GM21423 (cell line): ENCODE results near the gene FOXN3.
"Not testable (repeated sequence)": the region's sequence is repeated elsewhere in the genome, so short reads cannot be mapped to it uniquely, and the experiment has no call there.

Experiments
- ATAC-seq: cut with Tn5 transposase; IDR thresholded peaks from one replicate; pipeline ENCODE4 v1.9.1; 2021; ENCODE audit warnings: mild to moderate bottlenecking, moderate library complexity; ENCODE audit not compliant: unreplicated experiment

Gene FOXN3

DNA sequence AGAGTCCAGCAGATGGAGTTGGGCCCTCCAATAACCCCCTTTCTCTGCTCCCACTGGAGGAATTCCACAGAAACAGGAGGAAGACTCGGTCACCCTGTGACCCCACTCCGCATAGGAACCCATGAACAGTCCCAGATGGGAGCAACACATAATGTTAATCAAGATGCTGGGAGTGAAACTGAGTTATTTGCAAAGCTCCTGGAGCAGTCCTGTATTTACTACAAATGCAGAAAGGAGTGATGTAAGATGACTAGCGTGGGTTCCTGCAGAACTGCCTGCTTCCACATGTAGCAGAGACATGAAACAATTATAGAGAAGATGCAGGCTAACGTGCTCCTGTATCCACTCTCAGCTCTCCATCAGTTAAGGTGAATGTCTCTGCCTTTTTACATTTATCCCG lies 274.7 kb downstream of the FOXN3 start:
- ATAC-seq: no peak

- ATAC-seq: no peak
These were observed 275.2 kb downstream of the FOXN3 start for GRCh38 chr14:89141862-89142261.

DNA sequence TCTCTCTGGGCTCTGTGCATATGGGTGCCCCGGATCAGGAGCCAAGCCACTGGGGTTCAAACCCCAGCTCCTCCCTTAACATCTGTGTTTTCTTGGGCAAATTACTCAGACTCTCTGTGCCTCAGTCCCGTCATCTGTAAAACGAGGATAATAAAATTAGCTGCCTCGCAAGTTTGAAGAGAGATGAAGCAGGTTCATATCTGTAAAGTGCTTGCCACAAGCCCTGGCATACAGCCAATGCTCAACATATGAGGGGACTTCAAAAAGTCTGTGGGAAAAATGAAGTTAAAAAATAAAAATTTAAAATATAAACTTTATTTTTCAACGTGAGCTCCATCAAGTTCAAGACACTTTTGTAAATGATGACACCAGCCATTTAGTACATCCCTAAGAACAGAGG lies 276.7 kb downstream of the FOXN3 start:
- ATAC-seq: no peak

GRCh38 chr14:89139404-89140247 lies 277.4 kb downstream of the FOXN3 start:
- no peak for ATAC-seq

GRCh38 chr14:89138846-89139245 lies 278.2 kb downstream of the FOXN3 start:
- no peak for ATAC-seq

DNA sequence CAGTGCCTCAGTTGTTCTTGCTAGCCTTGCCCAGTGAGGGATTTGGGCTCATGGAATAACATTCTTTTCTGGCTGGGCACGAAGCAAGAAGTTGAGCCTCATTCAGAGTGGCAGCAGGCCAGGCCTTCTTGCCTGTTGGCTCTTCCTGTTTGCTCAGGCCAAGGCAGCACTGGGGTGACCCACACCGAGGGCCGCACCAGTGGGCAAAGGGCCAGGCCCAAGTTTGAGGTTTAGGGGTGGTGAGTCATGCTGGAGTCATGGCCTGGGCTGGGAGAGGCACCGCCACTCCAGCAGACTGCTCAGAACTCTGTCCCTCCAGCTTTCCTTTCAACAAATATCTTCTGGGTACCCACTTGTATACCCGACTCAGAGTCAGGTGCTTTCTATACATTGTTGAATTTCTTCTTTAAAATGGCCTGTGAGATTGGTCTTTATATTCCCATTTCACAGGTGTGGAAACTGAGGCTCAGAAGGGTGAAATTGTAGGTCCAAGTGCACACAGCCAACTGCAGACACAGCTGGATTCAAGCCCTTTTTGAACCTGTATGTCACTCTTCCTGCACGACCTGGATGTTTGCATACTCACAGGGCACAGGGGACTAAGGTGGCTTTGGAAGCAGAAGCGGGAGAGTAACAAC lies 279.4 kb downstream of the FOXN3 start:
- no peak for ATAC-seq

DNA sequence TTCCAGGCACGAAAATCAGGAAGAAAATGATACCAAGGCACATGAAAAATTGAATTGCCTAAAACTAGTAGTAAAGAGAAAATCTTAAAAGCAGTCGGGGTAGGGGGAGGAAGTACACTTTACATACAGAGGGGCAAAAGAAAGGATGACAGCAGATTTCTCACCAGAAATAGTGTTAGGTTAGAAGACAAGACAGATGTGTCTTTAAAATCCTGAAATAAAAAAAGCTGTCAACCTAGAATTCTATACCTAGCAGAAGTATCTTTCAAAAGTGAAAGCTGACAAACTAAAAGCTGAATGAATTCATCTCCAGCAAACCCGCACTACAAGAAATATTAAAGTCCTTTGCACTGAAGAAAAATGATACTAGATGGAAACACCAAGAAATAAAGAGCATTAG lies 280.4 kb downstream of the FOXN3 start:
- ATAC-seq: no peak

- no peak for ATAC-seq
These were observed 282.4 kb downstream of the FOXN3 start for GRCh38 chr14:89134640-89135039.

DNA sequence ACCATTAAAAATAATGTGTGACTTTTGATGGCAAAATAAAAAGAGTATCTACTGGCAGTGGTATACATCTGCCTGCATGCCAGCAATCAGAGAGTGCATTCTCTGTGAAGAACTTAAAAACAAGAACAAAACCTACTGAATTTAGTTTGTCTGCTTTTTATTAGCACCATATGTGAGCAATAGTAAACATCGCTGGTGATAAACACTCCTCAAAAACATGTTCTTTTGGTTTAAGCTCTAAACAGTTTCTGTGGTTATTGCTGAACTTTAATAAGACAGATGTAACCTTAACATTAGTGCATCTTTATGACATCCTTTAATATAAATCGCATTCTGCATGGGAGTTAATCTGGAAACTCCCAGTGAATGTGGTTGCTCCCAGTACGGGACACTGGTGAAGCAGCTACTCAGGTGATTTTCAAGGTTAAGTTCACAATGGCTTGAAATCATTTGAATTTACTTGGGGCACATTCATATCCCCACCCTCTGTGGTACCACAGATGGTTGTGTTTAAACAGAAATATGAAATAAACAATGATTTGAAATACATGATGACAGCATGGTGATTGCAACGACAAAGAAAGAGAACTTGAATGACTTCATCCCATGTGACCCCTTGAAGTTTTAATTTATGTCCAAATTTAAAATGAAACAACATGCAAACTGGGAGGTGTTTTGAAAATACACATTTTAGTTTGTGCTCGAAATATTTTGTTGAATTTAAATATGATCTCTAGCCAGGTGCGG lies 285.9 kb downstream of the FOXN3 start:
- no peak for ATAC-seq

GRCh38 chr14:89129570-89129969 lies 287.5 kb downstream of the FOXN3 start:
- ATAC-seq: no peak

DNA sequence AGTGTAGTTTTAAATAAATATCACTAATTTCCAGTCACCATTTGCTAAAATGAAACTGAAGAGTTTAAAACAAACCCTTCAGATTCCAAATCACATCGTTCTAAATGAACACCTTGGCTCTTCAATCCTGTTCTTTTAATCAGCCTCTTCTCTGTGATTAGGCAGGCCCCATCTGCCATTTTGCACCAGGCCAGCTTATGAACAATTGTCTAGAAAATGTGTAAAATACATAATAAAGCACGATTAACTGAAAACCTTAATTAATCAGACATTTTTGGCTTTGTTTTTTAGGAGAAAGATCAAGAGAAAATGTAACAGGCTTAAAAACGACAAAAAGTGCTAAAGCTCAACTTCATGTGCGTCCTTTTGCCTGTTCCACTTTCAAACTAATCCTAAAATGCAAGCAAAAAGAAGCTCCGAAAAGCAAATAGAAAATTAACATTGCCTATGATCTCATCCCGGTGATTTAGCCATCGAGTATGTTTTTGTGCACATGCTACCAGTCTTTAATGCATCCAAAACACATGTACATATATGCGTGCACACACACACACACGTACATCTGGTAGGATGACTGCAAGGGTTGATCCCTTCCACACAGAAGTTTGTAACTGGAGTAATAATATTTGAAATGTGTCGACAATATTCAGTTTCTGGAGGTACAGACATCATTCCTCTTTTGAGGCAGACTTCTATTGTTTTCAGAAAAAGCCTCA lies 288.6 kb downstream of the FOXN3 start:
- no peak for ATAC-seq

- no peak for ATAC-seq
These were observed 290.6 kb downstream of the FOXN3 start for GRCh38 chr14:89126461-89126860.

DNA sequence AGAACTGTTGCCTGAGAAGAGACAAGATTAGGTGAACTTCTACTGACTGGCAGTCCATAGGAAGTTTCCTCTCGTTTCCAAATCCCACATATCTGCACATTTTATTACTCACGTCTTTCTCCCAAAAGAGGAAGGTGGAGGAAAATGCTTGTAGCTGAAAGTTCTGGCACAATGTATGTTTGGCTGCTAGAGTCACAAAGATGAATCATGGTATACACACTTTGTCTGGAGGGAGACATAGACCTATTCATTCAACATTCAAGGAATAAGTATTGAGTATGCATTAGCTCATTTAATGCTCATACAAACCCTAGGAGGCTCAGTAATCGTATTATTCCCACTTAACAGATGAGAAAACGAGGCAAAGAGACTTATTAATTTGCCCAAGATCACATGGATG lies 291.8 kb downstream of the FOXN3 start:
- no peak for ATAC-seq

DNA sequence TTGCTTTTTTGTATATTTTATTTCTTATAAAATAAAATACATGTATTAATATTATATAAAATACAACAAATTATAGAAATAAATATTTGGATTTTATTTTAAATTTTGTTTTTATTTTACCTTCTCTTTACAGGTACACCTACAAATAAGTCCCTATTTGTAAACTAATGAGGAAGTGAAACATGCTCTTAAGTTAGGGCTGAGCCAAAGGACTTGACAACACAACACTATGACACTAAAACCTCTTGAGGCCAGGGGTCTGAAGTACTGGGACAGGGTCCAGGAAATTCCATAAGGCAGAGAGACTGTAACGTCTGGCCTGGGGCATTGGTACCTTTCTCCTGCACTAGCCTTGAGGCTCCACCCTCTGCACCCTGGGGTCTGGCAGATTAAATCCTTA lies 293.2 kb downstream of the FOXN3 start:
- no peak for ATAC-seq

- ATAC-seq: no peak
These were observed 293.8 kb downstream of the FOXN3 start for GRCh38 chr14:89123215-89123614.

GRCh38 chr14:89121968-89122620 lies 294.9 kb downstream of the FOXN3 start:
- no peak for ATAC-seq

DNA sequence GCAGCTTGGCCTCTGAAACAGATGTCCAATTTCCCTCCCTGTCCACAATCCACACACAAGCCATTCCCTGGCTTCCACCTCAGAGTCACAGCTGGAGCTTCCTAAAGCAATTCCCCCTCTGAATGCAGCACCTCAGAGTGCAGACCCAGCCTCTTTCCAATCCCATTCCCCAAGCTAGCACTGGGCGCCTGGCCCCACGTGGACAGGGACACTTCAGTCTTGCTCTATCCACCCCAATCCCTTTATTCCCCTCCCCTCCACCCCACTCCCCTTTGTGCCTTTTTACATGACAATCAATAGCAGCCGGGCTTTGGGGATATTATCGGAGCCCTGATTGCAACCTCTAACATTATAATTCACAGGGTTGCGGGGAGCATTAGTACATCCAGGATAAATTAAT lies 300.0 kb downstream of the FOXN3 start:
- no peak for ATAC-seq

- ATAC-seq: no peak
These were observed 302.9 kb downstream of the FOXN3 start for GRCh38 chr14:89114109-89114508.

- ATAC-seq: no peak
These were observed 304.3 kb downstream of the FOXN3 start for GRCh38 chr14:89112720-89113119.

DNA sequence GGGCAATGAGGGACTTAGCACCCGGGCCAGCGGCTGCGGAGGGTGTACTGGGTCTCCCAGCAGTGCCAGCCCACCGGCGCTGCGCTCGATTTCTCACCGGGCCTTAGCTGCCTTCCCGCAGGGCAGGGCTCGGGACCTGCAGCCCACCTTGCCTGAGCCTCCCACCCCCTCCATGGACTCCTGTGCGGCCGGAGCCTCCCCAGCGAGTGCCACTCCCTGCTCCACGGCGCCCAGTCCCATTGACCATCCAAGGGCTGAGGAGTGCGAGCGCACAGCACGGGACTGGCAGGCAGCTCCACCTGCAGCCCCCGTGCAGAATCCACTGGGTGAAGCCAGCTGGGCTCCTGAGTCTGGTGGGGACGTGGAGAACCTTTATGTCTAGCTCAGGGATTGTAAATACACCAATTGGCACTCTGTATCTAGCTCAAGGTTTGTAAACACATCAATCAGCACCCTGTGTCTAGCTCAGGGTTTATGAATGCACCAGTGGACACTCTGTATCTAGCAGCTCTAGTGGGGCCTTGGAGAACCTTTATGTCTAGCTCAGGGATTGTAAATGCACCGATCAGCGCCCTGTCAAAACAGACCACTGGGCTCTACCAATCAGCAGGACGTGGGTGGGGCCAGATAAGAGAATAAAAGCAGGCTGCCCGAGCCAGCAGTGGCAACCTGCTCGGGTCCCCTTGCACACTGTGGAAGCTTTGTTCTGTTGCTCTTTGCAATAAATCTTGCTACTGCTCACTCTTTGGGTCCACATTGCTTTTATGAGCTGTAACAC lies 305.1 kb downstream of the FOXN3 start:
- ATAC-seq: not testable (repeated sequence)
